EH (cell line): ENCODE measurements around the gene ERN1.
"Not testable (repeated sequence)": the region's sequence is repeated elsewhere in the genome, so short reads cannot be mapped to it uniquely, and the experiment has no call there.

Experiments used
- DNase-seq: peaks from one replicate; pipeline ENCODE4 v3.0.0-alpha.2; 2015; ENCODE audit warnings: low read depth

The ERN1 gene

GRCh38 chr17:64135000-64135399 lies 5.1 kb upstream of the ERN1 start:
- no peak for DNase-seq

- DNase-seq: no peak
These were observed 4.4 kb upstream of the ERN1 start for GRCh38 chr17:64134216-64134970.

- peak; percentile 73 for DNase-seq
These were observed 3.7 kb upstream of the ERN1 start for GRCh38 chr17:64133546-64134215.

GRCh38 chr17:64131606-64132270 lies 1.8 kb upstream of the ERN1 start:
- DNase-seq: no peak

- DNase-seq: peak; percentile 90
These were observed 636 bp upstream of the ERN1 start for GRCh38 chr17:64130559-64131001.

- DNase-seq: no peak
These were observed 504 bp downstream of the ERN1 start for GRCh38 chr17:64129515-64129764.

GRCh38 chr17:64128787-64129514 lies 993 bp downstream of the ERN1 start:
- DNase-seq: peak; percentile 65

GRCh38 chr17:64126918-64127317 lies 3.0 kb downstream of the ERN1 start:
- peak; percentile 35 for DNase-seq

GRCh38 chr17:64125937-64126336 lies 4.0 kb downstream of the ERN1 start:
- no peak for DNase-seq

GRCh38 chr17:64124609-64125008 lies 5.3 kb downstream of the ERN1 start:
- no peak for DNase-seq

GRCh38 chr17:64123114-64123513 lies 6.8 kb downstream of the ERN1 start:
- no peak for DNase-seq

GRCh38 chr17:64120972-64121786 lies 8.8 kb downstream of the ERN1 start:
- DNase-seq: not testable (repeated sequence)

- DNase-seq: no peak
These were observed 9.7 kb downstream of the ERN1 start for GRCh38 chr17:64120159-64120810.

GRCh38 chr17:64117981-64118979 lies 11.7 kb downstream of the ERN1 start:
- no peak for DNase-seq

- DNase-seq: peak; percentile 89
These were observed 14.0 kb downstream of the ERN1 start for GRCh38 chr17:64115822-64116534.

- DNase-seq: no peak
These were observed 14.8 kb downstream of the ERN1 start for GRCh38 chr17:64115043-64115698.

GRCh38 chr17:64113006-64113405 lies 16.9 kb downstream of the ERN1 start:
- no peak for DNase-seq

- DNase-seq: no peak
These were observed 18.1 kb downstream of the ERN1 start for GRCh38 chr17:64111831-64112230.
